ENCODE results near the gene TEKT2.

The TEKT2 gene

GRCh38 chr1:36086529-36087232, 2.8 kb downstream of the TEKT2 start:
- DNase-seq (ENCODE audit: extremely low read depth in 1 of 2, low read depth in 1 of 2), result no peak

GRCh38 chr1:36087233-36088123, 3.6 kb downstream of the TEKT2 start:
- DNase-seq (ENCODE audit: extremely low read depth in 1 of 2, low read depth in 1 of 2), result no peak

- DNase-seq (ENCODE audit: extremely low read depth in 1 of 2, low read depth in 1 of 2), result no peak
Measured at GRCh38 chr1:36088265-36088576, 4.3 kb downstream of the TEKT2 start.

- DNase-seq (ENCODE audit: extremely low read depth in 1 of 2, low read depth in 1 of 2), result peak; percentile 71 to 84
Measured at GRCh38 chr1:36088577-36089392, 4.9 kb downstream of the TEKT2 start, which contains the start of gene ADPRS. Gene ADPRS (plus strand): TSS chr1:36088892. CDS start chr1:36088905, 13 bp downstream.

- no peak for DNase-seq (ENCODE audit: extremely low read depth in 1 of 2, low read depth in 1 of 2)
Measured at GRCh38 chr1:36089393-36090121, 5.7 kb downstream of the TEKT2 start.

- no peak for DNase-seq (ENCODE audit: extremely low read depth in 1 of 2, low read depth in 1 of 2)
Measured at GRCh38 chr1:36091141-36091540, 7.2 kb downstream of the TEKT2 start.

GRCh38 chr1:36091698-36092097, 7.8 kb downstream of the TEKT2 start:
- no peak for DNase-seq (ENCODE audit: extremely low read depth in 1 of 2, low read depth in 1 of 2)

- no peak for DNase-seq (ENCODE audit: extremely low read depth in 1 of 2, low read depth in 1 of 2)
Measured at GRCh38 chr1:36092166-36092797, 8.4 kb downstream of the TEKT2 start.

GRCh38 chr1:36092798-36093185, 8.9 kb downstream of the TEKT2 start:
- no peak for DNase-seq (ENCODE audit: extremely low read depth in 1 of 2, low read depth in 1 of 2)

- DNase-seq (ENCODE audit: extremely low read depth in 1 of 2, low read depth in 1 of 2), result no peak
Measured at GRCh38 chr1:36093226-36093625, 9.3 kb downstream of the TEKT2 start.

- DNase-seq (ENCODE audit: extremely low read depth in 1 of 2, low read depth in 1 of 2), result no peak
Measured at GRCh38 chr1:36093929-36094328, 10.0 kb downstream of the TEKT2 start.

- no peak for DNase-seq (ENCODE audit: extremely low read depth in 1 of 2, low read depth in 1 of 2)
Measured at GRCh38 chr1:36094621-36095061, 10.7 kb downstream of the TEKT2 start.

- no peak for DNase-seq (ENCODE audit: extremely low read depth in 1 of 2, low read depth in 1 of 2)
Measured at GRCh38 chr1:36095760-36096405, 12.0 kb downstream of the TEKT2 start.

- no peak for DNase-seq (ENCODE audit: extremely low read depth in 1 of 2, low read depth in 1 of 2)
Measured at GRCh38 chr1:36096500-36097432, 12.9 kb downstream of the TEKT2 start.

GRCh38 chr1:36097693-36098585, 14.0 kb downstream of the TEKT2 start:
- no peak for DNase-seq (ENCODE audit: extremely low read depth in 1 of 2, low read depth in 1 of 2)

GRCh38 chr1:36098650-36099365, 14.9 kb downstream of the TEKT2 start:
- no peak for DNase-seq (ENCODE audit: extremely low read depth in 1 of 2, low read depth in 1 of 2)
